ENCODE data around the gene GPR87.

GPR87 gene, protein sequence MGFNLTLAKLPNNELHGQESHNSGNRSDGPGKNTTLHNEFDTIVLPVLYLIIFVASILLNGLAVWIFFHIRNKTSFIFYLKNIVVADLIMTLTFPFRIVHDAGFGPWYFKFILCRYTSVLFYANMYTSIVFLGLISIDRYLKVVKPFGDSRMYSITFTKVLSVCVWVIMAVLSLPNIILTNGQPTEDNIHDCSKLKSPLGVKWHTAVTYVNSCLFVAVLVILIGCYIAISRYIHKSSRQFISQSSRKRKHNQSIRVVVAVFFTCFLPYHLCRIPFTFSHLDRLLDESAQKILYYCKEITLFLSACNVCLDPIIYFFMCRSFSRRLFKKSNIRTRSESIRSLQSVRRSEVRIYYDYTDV

DNA sequence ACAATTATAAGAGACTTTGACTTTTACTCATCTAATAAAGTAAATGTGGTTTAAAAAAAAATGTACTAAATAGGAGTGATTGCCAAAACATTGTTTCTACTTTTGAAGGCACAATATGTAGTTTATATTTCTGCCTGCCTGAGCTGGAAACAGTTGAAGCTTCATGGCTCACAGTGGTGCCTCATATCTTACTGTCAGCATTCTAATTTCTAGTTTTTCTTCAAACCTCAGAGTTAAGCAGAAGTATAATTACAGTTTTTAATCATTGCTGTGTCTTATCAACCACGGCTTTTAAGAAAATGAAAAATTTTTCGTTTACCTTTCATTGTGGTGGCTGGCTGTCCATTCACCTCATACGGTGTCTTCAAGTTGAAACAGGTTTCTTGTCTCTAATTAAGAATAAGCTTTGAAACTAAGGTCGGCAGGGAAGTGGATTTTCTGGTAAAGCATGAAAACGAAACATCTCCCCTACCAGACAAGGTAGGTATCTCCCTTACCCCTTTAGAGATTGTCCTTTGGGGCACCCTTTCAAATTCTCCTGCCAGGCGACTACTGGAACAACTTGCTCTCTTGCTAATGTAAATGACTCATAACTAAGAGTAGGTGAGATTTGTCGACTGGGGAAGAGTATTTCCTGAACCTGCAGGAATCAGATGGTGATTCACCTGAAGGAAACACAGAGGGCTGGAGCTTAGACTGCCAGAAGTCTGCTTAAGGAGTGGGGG lies at the start of gene GPR87:
TSS of gene GPR87 (minus strand) at position 554 of the 725 bp plus-strand sequence. CDS start 16,720 bp downstream, outside the sequence.
- no peak for DNase-seq

DNA sequence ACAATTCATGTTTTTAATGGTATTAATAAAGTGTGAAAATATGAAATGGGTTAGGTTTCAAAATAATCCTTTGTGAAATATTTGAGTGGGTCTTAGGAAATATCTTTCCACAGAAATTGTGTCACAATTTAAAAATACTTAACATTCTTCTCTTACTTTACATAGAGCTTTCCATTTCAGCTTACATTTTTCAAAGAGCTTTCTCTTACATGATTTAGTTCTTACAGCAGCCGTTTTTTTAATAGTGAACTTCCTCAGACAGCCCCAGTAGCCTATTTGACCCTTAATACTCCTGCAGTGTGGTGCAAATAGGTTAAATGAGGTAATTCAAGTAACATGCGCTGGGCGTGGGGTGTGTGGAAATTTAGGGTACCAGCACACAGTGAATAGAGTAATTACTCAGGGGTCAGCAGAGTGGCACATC lies 46.1 kb upstream of the GPR87 start:
- DNase-seq: no peak

DNA sequence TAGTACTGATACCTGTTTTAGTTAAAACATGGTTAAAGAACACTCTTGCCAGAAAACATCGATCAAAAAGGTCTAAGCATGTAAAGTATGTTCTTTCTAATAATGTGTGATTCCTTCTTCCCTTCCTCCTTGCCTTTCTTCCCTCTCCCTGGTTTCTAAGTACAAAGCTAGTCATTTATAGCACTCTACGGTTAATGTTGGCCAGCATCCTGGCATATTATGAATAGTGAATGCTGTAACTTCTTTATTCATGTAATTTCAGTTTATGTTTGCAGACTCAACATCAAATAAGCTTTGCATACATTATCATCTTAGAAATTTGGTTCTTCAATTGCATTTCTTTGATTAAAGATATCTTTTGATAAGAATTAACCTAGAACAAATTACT lies 40.8 kb upstream of the GPR87 start:
- DNase-seq: no peak

DNA sequence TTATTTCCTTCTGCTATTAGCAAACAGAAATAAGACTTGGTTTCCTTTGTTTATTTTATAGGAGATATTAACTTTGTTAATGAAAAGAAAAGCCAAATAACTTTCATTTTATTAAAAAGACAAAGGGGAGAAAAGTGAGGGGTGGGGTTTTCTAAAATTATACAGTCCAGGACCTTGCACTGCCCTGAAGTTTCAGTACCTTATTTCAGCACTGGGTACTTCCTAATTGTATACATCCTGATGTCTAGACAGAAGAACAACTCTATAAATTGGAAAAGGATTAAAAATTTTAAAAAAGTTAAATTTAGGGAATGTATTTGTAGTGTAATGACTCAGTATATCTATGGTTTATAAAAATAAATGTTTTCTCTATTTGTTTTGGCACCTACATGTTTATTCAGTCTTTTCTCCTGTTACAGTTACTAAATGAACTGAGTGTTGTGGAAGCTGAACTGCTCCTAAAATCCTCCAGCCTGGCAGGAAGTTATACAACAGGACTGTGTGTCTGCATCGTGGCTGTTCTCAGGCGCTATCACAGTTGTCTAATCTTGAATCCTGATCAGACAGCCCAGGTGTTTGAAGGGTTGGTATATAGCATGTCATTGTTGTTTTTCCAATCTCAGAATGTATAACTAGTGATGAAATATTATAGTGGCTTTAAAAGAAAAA lies 40.3 kb upstream of the GPR87 start:
- DNase-seq: no peak

DNA sequence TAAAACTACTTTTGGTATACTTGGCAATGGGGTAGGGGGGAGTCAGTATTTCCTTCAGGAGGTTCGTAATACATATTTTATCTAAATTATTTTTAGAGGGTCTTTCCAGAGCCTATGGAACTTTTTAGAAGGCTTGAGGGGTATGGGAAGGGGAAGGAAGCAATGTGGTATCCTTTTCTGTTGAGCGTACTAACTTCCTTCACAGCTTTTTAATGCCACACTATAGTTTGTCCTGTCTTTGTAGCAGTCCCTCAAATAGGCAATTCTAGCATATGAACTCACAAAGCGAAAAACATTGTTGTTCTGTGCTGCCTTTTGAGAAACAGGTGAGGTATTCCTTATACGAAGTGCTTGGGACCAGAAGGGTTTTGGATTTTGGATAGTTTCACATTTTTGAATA lies 35.0 kb upstream of the GPR87 start:
- DNase-seq: no peak

DNA sequence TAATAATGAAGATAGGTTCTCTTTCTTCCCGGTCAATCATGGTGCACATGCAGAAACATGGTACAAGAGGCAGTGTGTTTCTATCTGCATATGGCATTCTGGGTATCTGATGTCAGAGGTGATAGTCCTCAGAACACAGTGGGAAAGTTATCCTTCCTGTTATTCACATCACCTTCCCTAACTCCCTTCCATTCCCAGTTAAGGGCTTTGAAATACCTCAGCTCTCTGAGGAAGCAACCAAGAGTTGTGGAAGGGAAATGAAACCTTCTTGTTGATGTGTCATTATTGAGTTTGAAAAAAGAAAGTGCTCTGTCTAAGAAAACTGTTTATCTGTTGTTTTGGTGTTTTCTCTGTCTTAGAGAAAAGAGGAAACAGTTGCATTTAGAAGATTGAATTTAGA lies 34.6 kb upstream of the GPR87 start:
- DNase-seq: no peak

DNA sequence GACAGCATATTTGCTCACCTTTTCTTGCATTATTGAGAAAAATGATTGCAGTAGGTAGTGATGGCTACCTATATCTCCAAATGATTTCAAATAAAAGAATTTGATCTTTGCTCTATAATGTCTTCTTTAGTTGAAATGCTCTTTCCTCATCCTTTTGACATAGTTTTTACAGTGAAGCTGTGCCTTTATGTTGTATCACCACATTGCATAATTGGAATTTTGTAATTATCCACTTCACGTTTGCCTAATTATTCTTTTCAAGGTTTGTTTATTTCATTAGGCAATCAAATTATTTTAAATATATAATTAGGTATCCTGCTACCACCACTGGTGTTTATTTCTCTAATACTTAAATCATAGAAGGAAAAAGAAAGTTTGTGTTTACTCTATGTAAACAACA lies 34.0 kb upstream of the GPR87 start:
- DNase-seq: no peak

DNA sequence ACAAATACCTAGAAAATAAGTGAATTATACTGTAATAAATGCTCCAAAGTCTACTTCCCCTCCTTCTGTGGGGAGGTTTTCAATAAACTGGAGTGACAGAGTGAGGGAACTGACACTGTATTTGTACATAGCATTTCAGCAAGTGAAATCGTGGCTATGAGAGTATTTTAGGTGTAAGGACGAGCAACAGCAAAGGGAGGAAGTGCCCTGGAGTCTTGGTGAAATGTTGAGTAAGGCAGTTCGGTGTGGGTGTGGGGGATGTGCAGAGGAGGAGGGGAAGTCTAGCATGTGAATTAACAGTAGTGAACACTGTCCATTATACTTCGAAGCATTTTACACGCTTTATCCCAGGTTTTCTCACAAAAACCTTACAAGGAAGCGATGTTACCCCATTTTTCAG lies 30.8 kb upstream of the GPR87 start:
- DNase-seq: no peak

DNA sequence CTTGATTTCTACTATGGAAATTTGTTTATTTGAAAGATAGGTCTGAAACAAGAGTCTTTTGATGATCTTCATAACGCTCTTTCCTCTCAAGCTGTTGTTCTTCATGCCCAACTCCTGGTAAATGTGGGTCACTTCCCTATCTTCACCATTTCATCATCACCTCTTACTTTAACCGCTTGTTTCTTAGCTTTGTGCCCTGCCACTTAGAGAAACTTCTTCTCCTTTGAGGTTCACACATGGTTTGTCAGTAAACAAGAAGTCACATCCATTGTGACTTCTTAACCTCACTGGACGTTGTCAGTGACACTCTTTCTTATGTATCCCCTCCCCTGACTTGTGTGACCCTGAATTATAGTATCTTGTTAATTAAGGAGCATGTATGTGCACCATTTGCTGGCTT lies 29.7 kb upstream of the GPR87 start:
- no peak for DNase-seq

DNA sequence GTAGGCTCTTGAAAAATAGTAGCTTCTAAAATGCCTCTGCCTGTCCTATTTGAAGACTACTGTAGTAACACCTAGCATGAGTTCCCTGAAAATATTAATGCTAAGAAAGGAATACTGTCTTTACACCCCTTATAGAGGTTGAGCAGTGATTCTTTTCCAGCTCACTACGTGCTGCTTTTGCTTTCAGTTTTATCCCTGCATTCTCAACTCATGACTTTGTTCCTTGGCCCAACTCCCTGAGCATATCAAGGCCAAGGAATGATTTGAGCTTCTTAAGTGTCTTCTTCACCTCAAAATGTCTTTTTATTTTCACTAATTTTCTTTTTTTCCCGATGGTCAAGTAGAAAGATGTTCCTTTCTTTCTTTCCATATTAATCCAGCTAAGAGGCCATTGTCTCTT lies 29.2 kb upstream of the GPR87 start:
- no peak for DNase-seq

DNA sequence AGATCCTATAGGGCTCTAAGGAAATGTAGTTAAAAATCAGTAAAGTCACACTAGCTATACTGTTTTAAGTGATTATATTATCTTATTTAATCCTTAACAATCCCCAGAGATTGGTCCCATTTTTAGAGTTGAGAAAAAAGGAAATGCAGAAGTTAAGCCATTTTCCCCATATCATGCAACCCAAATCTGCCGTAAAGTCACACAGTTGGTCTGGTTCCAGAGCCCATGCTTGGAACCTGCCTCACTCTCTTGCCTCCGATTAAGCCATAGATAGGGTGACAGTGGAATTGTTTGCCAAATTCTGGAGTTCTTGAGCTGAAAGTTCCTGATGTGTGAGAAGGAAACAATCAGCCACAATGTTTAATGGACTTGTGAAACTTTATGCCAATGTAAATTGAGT lies 15.1 kb upstream of the GPR87 start:
- no peak for DNase-seq

DNA sequence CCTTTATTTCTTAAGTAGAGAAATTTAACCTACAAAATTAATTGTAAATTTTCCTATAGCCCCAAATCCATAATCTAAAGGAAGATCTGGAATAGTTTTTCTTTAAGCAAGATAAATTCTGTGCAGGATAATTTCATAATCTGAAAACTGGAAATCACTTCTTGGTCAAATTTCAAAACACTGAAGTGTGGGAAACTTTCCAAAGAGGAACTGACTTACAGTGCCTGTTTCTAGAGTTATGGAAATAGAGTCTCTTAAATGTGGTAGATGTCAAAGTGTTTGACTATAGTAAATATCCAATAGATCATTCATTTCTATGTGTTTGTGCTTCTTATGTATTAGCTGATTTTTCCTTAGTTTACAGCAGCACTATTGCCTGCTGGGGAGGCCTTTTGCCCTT lies 14.3 kb upstream of the GPR87 start:
- DNase-seq: no peak

DNA sequence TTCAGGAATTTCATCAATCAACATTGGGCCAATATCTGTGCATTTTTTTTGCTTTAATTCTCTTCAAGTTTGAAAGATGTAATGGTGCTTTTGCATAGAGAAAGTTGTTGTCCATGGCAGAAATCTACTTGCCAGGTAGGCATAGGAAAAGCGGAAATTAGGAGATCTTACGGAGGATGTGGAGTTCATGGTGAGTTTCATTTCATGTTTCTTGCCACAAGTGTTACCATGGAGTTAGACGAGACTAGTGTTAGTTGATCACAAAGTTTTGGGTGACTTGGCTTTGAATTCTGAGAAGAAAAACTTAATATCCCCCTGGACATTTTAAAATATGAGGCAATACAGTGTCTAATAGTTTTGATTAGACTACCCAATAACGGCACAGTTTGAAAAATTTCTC lies 13.8 kb upstream of the GPR87 start:
- no peak for DNase-seq

DNA sequence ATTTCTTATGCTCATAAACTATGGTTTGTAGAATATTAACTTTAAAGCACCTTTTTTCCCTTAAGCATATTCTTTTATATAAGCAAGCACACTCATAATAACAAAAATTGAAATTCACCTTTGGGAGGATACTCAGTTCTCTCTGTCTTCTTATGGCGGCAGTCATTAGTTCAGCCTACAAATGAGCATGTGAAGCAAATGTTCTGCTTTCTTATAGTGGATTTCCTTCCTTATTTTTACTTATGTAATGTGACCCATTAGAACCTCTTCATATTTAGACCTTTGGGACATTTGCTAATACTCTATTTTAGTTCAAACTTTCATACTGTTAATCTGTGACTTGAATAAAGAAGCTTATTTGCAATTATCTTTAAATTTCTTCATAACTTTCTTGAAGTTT lies 12.7 kb upstream of the GPR87 start, which contains the start of gene P2RY13:
TSS of gene P2RY13 (minus strand) at position 187 of the 400 bp plus-strand sequence. CDS start at position 166, 21 bp downstream.
- DNase-seq: no peak

DNA sequence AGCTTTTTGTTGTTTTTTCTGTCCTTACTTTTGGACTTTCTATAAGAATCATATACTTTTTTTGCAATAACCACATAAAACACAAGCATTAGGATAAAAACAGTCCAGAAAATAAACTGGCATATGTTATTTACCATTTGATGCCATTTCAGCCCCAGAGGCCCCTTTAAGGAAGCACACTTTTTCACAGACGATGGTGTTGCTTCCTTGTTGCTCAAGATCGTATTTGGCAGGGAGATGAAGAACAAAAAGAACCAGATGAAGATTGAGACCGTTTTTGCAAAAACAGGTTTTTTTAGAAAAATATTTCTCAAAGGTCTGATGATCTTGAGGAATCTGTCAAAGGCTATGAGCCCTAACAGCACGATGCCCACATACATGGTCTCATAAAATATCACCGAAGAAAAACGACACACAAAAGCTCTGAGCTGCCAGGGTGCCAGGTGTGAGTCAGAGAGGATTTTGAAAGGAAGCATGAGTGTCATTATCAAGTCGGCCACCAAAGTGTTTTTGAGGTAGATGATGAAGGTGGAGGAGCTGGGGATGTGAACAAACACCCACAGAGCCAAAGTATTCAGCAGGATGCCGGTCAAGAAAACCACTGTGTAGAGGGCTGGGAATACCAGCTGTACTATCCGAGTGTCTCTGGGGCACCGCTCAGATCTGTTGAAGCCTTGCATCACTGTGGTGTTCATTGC lies 11.8 kb upstream of the GPR87 start:
- no peak for DNase-seq

DNA sequence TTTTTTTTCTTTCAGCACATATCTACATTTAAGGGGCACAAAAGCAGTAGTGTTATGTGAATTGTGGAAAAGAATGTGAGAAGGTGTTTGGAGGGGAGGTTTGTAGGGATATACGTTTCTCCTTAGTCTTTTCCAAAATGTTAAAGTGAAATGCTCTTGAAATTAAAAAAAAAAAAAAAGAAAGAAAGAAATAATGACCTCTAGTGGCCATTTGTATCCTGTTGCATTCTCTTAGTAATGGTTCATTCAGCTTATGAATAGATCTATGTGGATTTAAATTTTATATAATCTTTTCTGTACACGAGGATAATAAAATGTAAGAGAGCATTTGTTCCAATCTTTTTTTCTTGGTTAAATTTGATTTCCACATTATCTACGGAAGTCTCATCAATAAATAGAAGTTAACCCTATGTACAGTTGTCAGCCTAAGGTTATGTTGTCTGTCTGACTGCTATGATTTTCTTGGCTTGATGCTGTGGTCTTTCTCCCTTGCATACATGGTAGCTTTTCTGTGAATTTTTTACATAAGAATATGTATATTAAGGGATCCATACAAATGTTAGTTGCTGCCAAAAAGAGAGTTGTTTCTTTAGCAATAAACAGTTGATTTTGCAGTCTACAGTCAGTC lies 11.1 kb upstream of the GPR87 start:
- DNase-seq: no peak

DNA sequence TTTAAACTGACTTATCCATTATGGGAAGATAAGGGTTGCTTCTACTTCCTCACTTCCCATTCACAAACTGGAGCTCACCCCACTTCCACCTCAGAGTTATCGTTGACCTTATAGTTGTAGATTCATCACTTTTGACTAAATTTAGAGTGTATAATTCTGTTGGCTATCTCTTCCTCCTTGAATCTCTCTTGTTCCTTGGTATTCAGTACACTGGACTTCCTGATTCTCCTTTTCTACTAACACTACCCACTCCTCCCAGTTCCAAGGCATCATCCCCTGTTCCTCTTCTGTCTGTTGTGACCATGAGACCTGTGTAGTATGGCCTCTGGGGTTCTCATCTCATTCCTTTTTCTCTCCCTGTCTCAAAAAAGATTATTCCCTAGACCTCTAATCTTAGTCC lies 5.9 kb upstream of the GPR87 start:
- no peak for DNase-seq

DNA sequence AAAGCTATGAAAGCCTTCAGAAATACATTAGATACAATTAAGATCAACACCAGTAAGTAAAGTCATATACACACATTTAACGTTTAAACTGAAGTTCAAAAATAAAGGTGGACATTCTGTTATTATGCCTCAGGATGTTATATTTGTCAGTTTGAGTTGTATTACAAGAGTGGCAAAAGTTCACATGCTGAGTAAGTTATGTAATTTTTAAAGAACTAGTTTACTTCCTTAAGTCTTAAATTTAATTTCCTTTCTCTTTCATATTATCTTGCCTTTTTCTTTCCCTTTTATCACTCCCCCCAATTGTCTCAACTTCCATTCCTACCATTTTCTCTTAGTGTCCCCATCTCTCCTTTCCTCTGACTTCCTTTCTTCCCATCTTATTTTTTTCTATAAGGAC lies 4.9 kb upstream of the GPR87 start:
- no peak for DNase-seq

DNA sequence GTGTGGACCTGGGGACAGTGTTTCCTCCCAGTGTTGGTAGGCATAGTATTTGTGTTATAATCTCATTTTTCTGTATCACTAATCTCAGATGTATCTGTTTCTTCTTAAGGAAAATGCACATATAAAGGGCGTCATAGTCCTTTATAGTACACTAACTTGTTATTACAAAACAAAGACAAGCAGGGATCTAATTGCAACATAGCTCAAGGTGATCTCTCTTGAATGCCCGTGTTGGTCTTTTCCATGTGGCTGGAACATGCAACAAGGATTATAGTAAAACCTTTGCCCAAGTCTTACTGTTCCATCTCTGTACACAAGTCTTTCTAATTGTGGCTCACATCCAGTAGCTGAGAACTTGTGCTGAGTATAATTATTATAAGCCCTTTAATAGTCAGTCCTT lies 3.5 kb upstream of the GPR87 start:
- no peak for DNase-seq

DNA sequence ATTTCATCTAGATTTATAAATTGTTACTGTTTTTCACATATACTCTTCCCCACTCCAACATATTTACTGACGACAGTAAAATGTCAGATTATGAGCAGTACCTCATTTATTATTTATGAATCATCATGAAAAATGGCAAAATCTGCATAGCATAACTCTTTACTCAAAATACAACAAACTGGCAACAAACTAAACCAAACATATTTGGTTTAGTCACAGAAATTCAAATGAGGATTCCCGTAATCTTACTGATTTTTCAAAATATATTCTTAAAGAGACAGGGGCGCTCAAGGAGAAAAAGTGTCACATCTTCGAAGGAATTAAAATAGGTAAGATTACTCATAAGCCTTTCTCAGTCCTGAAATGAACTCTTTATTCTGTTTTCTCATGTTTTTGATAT lies 3.0 kb upstream of the GPR87 start:
- DNase-seq: no peak

DNA sequence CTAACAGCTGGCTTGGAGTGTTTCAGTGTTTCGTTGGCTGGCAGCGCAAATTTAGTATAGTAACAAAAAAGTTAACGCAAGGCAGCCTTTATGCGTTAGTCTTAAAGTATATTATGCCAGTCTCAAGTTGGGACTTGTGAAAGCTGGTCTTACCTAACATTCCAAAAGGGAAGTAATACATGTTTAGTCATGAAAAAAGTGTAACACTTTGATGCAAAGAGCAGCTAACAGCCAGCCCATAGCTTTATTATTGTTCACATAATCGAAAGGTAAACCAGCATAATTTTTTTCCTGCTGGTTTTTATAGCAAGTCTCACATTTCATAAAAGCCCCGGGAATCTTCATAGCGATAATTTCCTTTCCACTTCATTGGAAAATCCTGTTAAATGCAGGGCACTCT lies 2.4 kb upstream of the GPR87 start:
- no peak for DNase-seq

DNA sequence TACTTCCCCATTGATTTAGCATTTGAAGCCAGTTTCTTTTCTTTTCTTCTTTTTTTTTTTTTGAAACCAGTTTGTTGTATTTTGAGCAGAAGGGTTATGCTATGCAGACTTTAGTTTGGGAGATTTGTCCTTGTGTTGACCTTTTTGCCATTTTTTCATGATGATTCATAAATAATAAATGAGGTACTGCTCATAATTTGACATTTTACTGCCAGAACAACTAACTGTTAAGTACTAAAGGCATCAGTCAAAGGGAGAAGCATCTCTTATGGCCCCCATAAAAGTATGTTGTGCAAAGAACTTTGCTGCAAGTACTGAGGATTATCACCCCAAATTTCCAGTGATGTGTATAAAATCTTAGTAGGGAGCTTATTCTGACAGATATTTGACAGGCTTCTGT lies 1.7 kb upstream of the GPR87 start:
- no peak for DNase-seq

DNA sequence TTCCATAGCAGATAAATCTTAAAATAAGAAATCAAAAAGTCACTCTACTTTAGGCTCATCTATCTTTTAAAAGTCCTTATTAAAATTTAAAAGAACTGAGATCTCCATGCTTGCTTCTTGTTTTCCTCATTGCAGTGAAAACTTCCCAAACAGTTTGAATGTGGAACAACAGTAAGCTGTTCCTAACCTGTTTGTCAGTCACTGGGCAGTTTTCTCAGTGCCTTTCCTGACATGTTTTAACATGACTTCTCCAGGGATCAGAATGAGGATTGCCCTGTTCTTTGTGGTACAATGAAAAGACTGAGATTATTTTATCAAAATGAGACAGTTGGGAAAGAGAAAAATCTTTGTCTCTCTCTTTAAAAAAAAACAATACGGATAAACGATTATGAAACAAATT lies 774 bp downstream of the GPR87 start:
- no peak for DNase-seq
